Lower leg skin (tissue), 3 donors: ENCODE data around the gene HAO1.

Experiments used
- POLR2A ChIP-seq, 2 donors: fragments of 450-650 bp; IDR thresholded peaks; one replicate each; pipeline ENCODE4 v1.6.1; 2016 to 2017; ENCODE audit warnings: antibody characterized with exemption in 2 of 2, mild to moderate bottlenecking in 1 of 2, moderate library complexity in 1 of 2
- TF ChIP-seq, protein P1 (sequence below), 3 donors: fragments of 450-650 bp; IDR thresholded peaks; one replicate each; pipeline ENCODE4 v1.5.1; 2016; ENCODE audit warnings: antibody characterized with exemption in 3 of 3, mild to moderate bottlenecking in 3 of 3, moderate library complexity in 2 of 3

DNA sequence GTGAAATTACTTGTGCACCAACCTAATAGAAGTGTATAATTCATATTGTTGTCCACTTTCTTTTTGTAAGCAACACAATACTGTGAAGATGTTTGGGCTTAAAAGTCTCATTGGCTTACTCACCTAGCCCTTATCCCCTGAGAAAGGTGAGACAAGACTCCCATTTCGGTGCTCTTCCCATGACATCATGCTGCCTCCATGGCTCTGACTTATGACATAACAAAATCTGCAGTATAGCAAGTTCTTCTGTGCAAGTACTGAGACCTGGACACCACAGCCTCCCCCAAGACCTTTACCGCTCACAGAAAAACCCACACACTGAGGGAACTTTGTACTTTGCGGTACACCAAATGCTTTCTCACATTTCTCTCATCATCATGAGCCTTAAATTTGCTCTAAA is 50.5 kb downstream of the HAO1 start:
- TF ChIP-seq, protein P1, sequence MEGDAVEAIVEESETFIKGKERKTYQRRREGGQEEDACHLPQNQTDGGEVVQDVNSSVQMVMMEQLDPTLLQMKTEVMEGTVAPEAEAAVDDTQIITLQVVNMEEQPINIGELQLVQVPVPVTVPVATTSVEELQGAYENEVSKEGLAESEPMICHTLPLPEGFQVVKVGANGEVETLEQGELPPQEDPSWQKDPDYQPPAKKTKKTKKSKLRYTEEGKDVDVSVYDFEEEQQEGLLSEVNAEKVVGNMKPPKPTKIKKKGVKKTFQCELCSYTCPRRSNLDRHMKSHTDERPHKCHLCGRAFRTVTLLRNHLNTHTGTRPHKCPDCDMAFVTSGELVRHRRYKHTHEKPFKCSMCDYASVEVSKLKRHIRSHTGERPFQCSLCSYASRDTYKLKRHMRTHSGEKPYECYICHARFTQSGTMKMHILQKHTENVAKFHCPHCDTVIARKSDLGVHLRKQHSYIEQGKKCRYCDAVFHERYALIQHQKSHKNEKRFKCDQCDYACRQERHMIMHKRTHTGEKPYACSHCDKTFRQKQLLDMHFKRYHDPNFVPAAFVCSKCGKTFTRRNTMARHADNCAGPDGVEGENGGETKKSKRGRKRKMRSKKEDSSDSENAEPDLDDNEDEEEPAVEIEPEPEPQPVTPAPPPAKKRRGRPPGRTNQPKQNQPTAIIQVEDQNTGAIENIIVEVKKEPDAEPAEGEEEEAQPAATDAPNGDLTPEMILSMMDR (IDR thresholded peaks at IDR 0.05): no peak
- TF ChIP-seq POLR2A (IDR thresholded peaks at IDR 0.05): no peak
